C4-2B (cell line): ENCODE measurements around the gene OR2C3.

Experiments used
- CTCF ChIP-seq: fragments of 450-650 bp; conservative IDR thresholded peaks from 2 replicates; pipeline ENCODE4 v1.5.1; 2017; ENCODE audit warnings: mild to moderate bottlenecking
- ZFX ChIP-seq: fragments of 450-650 bp; IDR thresholded peaks from 2 replicates; pipeline ENCODE4 v1.6.1; 2017

GRCh38 chr1:247548092-247548491 is 11.9 kb upstream of the OR2C3 start:
- TF ChIP-seq CTCF (no peak), ZFX (no peak)
